ENCODE results near the gene MRM1. TPM values are rescaled to one million over a fixed set of nuclear protein-coding genes. Genes with fewer than 3 reads are reported as not detected.
A peak's percentile ranks its signal among the peaks of the same experiment; 100 is the strongest.

Gene MRM1
- total and polyA plus RNA-seq, 9 of the 15 experiments (the other 6 are each of a cell fraction or from before 2014, with no cell fraction given), result 0.61 to 28.4 (median 21.5) TPM

- in situ Hi-C loops (cut with MboI), result no loop called here
These were observed 44.0 kb downstream of the MRM1 start for GRCh38 chr17:36645422-36645821.

More at GRCh38 chr17:36645422-36645821, 44.0 kb downstream of the MRM1 start:
- Histone ChIP-seq H3K79me2 (ENCODE audit: control insufficient read depth, insufficient read depth, low read length) (no peaks in the 10 kb centered on the region), H3K36me3 (ENCODE audit: control insufficient read depth, insufficient read depth, low read length) (no peaks in the 10 kb centered on the region), H3K9me3 (replicated peaks; ENCODE audit: control insufficient read depth, insufficient read depth, low read depth, low read length) (no peaks in the 10 kb centered on the region), H3K27ac (ENCODE audit: extremely low read depth, low read depth, low read length) (no peak overlapping the region), H3K9ac (ENCODE audit: insufficient read depth in 1 of 2, low read depth in 2 of 2, low read length in 2 of 2) (no peak overlapping the region), H2AFZ (ENCODE audit: low read depth, low read length) (no peak overlapping the region), H3K4me2 (ENCODE audit: insufficient read depth, low read length) (no peak overlapping the region), H3K4me3 (no peak overlapping the region), H3K4me1 (replicated peaks in 1 of 2; ENCODE audit: control insufficient read depth in 2 of 2, insufficient read depth in 2 of 2, low read length in 2 of 2) (peaks cover 0 to 10% of the 10 kb centered on the region in 2 experiments; a peak in 2 of 5 replicates), H3K27me3 (ENCODE audit: control insufficient read depth in 2 of 2, insufficient read depth in 2 of 2, low read length in 2 of 2) (peaks cover 39 to 74% of the 10 kb centered on the region in 2 experiments), H3K9me1 (ENCODE audit: control insufficient read depth, insufficient read depth, low read length) (no peaks in the 10 kb centered on the region), H4K20me1 (replicated peaks; ENCODE audit: control insufficient read depth, insufficient read depth, low read length) (0 out of 2 replicates have a peak, but pooled peaks cover 12% of the 10 kb centered on the region)
- no TSS peak for BruUV-seq (replicated peaks)
- DNase-seq (ENCODE audit: extremely low read depth in 1 of 4, low spot score in 3 of 4), result no peak
- POLR2A ChIA-PET, result no interaction called here
- intact Hi-C loops (cut with micrococcal nuclease), result no loop called here
- ATAC-seq, result no peak
- WGBS (ENCODE audit: insufficient coverage, low coverage, missing lambda C conversion rate), result 0% methylated on average over 1 of the region's 3 CpGs
- TF ChIP-seq ARID3A (IDR thresholded peaks at IDR 0.05; ENCODE audit: borderline replicate concordance, low read depth, low read length) (no peak), ZNF263 (CRISPR knock-in tag; IDR thresholded peaks at IDR 0.05; ENCODE audit: borderline replicate concordance) (peak; percentile 68; the same call in 1 of the 2 replicates), ZBTB26 (CRISPR knock-in tag; IDR thresholded peaks at IDR 0.05) (no peak), ZNF133 (CRISPR knock-in tag; IDR thresholded peaks at IDR 0.05) (no peak), PKNOX1 (IDR thresholded peaks at IDR 0.05) (0 out of 2 replicates have a peak, but pooled peaks have one; percentile 34), MITF (IDR thresholded peaks at IDR 0.05) (no peak), PHF20 (IDR thresholded peaks at IDR 0.05; ENCODE audit: partially characterized antibody) (no peak)
- no peak for FAIRE-seq
- CTCF ChIA-PET (ENCODE audit: low intra/inter-chr PET ratio), result no interaction called here
